ENCODE results near the gene BCOR. TPM values are rescaled to one million over a fixed set of nuclear protein-coding genes. Genes with fewer than 3 reads are reported as not detected.

BCOR gene
- total RNA-seq, 3 donors from 2014 or later = 11.7 to 28.1 (median 27.9) TPM

GRCh38 chrX:40074080-40074958, 23.4 kb downstream of the BCOR start:
- no peak for TF ChIP-seq POLR2A (IDR thresholded peaks at IDR 0.05)
- TF ChIP-seq CTCF (IDR thresholded peaks at IDR 0.05) = no peak
- no peak for TF ChIP-seq POLR2AphosphoS5 (IDR thresholded peaks at IDR 0.05)
- no peak overlapping the region for H3K27ac ChIP-seq
- no peak for DNase-seq (ENCODE audit: low spot score in 2 of 2)
- no peaks in the 10 kb centered on the region for H3K4me1 ChIP-seq
- peaks cover 0 to 35% of the 10 kb centered on the region in 2 donors for H3K27me3 ChIP-seq
- intact Hi-C loops (cut with DNase I; ENCODE audit: low total_unique reads) = no loop called here
- H3K9me3 ChIP-seq = no peaks in the 10 kb centered on the region
- no peaks in the 10 kb centered on the region for H3K36me3 ChIP-seq
- no peak overlapping the region for H3K4me3 ChIP-seq

- intact Hi-C loops (cut with DNase I; ENCODE audit: low total_unique reads) = no loop called here
- Histone ChIP-seq H3K27ac (no peak overlapping the region), H3K4me3 (no peak overlapping the region), H3K9me3 (no peaks in the 10 kb centered on the region), H3K4me1 (no peaks in the 10 kb centered on the region), H3K27me3 (peaks cover 0 to 32% of the 10 kb centered on the region in 2 donors), H3K36me3 (no peaks in the 10 kb centered on the region)
- TF ChIP-seq POLR2AphosphoS5 (IDR thresholded peaks at IDR 0.05) = no peak
- TF ChIP-seq CTCF (IDR thresholded peaks at IDR 0.05) = no peak
- no peak for TF ChIP-seq POLR2A (IDR thresholded peaks at IDR 0.05)
- DNase-seq (ENCODE audit: low spot score in 2 of 2) = no peak
These were observed 24.2 kb downstream of the BCOR start for GRCh38 chrX:40073439-40074054.

GRCh38 chrX:40072246-40072645, 25.5 kb downstream of the BCOR start:
- Histone ChIP-seq H3K27ac (no peak overlapping the region), H3K9me3 (no peaks in the 10 kb centered on the region), H3K36me3 (no peaks in the 10 kb centered on the region), H3K4me1 (no peaks in the 10 kb centered on the region), H3K4me3 (no peak overlapping the region), H3K27me3 (peaks cover 0 to 32% of the 10 kb centered on the region in 2 donors)
- no peak for DNase-seq (ENCODE audit: low spot score in 2 of 2)
- intact Hi-C loops (cut with DNase I; ENCODE audit: low total_unique reads) = no loop called here
- no peak for TF ChIP-seq POLR2AphosphoS5 (IDR thresholded peaks at IDR 0.05)
- no peak for TF ChIP-seq POLR2A (IDR thresholded peaks at IDR 0.05)
- TF ChIP-seq CTCF (IDR thresholded peaks at IDR 0.05) = no peak

- intact Hi-C loops (cut with DNase I; ENCODE audit: low total_unique reads) = no loop called here
- H3K36me3 ChIP-seq = no peaks in the 10 kb centered on the region
- no peak overlapping the region for H3K27ac ChIP-seq
- no peak for DNase-seq (ENCODE audit: low spot score in 2 of 2)
- no peak overlapping the region for H3K4me3 ChIP-seq
- TF ChIP-seq POLR2A (IDR thresholded peaks at IDR 0.05) = no peak
- no peak for TF ChIP-seq CTCF (IDR thresholded peaks at IDR 0.05)
- TF ChIP-seq POLR2AphosphoS5 (IDR thresholded peaks at IDR 0.05) = no peak
- H3K4me1 ChIP-seq = no peaks in the 10 kb centered on the region
- peaks cover 0 to 21% of the 10 kb centered on the region in 2 donors for H3K27me3 ChIP-seq
- no peaks in the 10 kb centered on the region for H3K9me3 ChIP-seq
These were observed 29.7 kb downstream of the BCOR start for GRCh38 chrX:40068048-40068447.

GRCh38 chrX:40066700-40067099, 31.1 kb downstream of the BCOR start:
- no peak overlapping the region for H3K4me3 ChIP-seq
- intact Hi-C loops (cut with DNase I; ENCODE audit: low total_unique reads) = no loop called here
- no peaks in the 10 kb centered on the region for H3K9me3 ChIP-seq
- H3K36me3 ChIP-seq = no peaks in the 10 kb centered on the region
- H3K4me1 ChIP-seq = no peaks in the 10 kb centered on the region
- no peak for DNase-seq (ENCODE audit: low spot score in 2 of 2)
- H3K27ac ChIP-seq = no peak overlapping the region
- peaks cover 0 to 30% of the 10 kb centered on the region in 2 donors for H3K27me3 ChIP-seq
- TF ChIP-seq POLR2A (IDR thresholded peaks at IDR 0.05) = no peak
- no peak for TF ChIP-seq CTCF (IDR thresholded peaks at IDR 0.05)
- no peak for TF ChIP-seq POLR2AphosphoS5 (IDR thresholded peaks at IDR 0.05)

All from breast epithelium (tissue), 4 donors.